ENCODE measurements around the gene ABHD16B.
A peak's percentile ranks its signal among the peaks of the same experiment; 100 is the strongest.
"Not testable (repeated sequence)": the region's sequence is repeated elsewhere in the genome, so short reads cannot be mapped to it uniquely, and the experiment has no call there.

ABHD16B gene

DNA sequence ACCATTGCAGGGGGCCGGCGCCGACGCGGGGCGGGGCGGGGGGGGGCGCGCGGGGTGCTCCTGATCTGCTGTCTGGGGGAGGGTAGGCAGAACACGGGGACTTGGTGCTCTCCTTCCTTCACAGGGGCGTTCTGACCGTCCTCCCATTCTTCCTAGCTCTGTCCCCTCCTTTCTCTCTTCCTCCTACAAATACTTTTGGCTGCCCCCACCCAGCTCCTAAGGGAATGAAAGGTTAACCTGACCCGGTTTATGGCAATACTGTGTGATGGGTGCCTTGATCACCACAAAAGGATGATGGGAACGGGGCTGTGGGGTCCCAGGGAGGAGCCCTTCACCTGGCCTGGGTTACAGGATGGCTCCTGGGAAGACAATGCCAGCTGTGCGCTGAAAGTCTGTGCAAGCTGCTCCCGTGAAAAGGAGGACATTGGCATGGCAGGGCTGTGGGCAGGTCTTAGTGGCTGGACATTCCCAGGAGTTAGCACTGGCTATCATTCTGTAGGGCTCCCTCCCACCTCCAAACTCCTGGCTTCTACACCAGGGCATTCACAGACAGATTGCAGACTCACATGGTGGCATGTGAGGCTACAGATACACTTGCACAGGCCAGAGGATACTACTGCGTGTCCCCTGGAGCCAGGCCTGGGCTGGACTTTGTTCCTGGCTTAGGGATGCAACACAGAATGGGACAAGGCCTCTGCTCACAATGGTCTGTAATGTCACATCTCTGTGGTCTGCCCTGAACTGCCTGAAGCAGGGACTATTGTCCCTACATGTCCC is 1.9 kb downstream of the ABHD16B start:
- TF ChIP-seq, protein P1, sequence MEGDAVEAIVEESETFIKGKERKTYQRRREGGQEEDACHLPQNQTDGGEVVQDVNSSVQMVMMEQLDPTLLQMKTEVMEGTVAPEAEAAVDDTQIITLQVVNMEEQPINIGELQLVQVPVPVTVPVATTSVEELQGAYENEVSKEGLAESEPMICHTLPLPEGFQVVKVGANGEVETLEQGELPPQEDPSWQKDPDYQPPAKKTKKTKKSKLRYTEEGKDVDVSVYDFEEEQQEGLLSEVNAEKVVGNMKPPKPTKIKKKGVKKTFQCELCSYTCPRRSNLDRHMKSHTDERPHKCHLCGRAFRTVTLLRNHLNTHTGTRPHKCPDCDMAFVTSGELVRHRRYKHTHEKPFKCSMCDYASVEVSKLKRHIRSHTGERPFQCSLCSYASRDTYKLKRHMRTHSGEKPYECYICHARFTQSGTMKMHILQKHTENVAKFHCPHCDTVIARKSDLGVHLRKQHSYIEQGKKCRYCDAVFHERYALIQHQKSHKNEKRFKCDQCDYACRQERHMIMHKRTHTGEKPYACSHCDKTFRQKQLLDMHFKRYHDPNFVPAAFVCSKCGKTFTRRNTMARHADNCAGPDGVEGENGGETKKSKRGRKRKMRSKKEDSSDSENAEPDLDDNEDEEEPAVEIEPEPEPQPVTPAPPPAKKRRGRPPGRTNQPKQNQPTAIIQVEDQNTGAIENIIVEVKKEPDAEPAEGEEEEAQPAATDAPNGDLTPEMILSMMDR (IDR thresholded peaks at IDR 0.05; ENCODE audit: low read depth, low read length) = no peak
- H3K4me3 ChIP-seq (ENCODE audit: low read depth, low read length) = peak overlapping the region; percentile 94

DNA sequence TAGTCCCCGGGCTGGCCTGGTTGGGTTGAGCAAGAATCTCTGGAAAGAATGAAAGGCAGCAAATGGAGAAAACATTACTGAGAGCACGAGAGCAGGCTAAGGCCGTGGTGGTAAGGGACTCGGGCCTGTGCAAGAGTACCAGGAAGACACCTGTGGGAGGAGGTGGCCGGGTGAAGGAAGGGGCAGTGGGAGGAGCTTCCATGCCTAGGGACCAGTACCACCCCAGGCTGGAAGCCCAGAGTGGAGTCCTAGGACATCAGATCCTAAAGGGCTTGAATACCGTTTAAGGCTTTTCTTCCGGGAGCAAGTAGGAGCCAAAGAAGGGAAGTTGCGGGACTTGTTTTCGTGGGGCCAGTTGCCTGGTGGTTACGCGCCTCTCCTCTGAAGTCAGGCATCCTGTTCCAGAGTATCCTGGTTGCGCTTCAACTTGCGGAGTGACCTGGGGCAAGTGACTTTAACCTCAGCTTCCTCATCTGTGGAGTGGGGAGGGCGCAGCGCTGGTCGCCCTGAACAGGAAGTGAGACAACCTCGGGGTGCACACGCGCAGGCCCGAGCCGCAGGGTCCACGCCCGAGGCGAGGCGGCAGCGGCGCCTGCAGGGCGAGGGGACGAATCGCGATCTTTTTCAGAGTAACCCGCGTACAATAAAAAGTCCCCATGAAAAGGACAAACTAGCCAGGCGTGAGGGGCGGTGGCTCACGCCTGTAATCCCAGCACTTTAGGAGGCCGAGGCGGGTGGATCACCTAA is 2.7 kb downstream of the ABHD16B start:
- TF ChIP-seq, protein P1 (IDR thresholded peaks at IDR 0.05; ENCODE audit: low read depth, low read length) = peak; percentile 81
- peak overlapping the region; percentile 94 for H3K4me3 ChIP-seq (ENCODE audit: low read depth, low read length)

GRCh38 chr20:63864545-63864977 is 3.3 kb downstream of the ABHD16B start:
- TF ChIP-seq, protein P1 (IDR thresholded peaks at IDR 0.05; ENCODE audit: low read depth, low read length) = no peak

DNA sequence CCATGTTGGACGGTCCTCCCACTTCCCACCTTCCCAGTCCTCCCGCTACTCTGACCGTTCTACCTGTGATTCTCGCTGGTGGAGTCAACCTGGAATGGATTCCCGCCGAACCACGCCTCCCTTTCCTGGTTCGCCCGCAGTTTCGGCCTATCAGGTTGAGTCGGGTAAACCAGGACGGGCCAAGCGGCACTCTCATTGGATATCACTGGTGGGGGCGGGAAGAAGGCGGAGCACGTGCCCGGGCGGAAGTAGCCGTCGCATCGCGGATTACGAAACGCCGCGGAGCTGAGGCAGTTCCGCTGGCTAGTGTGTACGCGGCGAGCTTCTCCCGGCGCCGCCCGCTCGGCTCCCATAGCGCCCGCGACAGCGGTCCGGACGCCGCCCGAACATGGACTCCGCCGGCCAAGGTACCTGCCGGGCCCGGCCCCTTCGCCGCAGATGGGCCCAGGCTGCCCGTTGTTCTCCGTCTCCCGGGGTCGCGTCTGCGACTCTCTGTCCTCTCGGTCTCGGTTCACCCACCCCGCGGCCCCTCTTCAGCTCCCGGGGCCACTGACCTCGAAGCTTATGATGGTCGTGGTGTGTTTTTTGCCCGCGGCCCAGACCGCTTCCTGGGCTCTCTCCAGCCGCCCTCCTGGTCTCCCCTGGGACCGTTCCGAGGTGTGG is 3.8 kb downstream of the ABHD16B start, which contains the start of gene TPD52L2:
TPD52L2 (plus strand) TSS at position 293 of the 663 bp plus-strand sequence; CDS start at position 389, 96 bp downstream.
- H3K4me3 ChIP-seq (ENCODE audit: low read depth, low read length) = peak within 1 kb of the TSS; percentile 94
- TF ChIP-seq, protein P1 (IDR thresholded peaks at IDR 0.05; ENCODE audit: low read depth, low read length) = no peak

More at GRCh38 chr20:63864545-63864977, 3.3 kb downstream of the ABHD16B start:
- peak overlapping the region; percentile 94 for H3K4me3 ChIP-seq (ENCODE audit: low read depth, low read length)

- H3K4me3 ChIP-seq (ENCODE audit: low read depth, low read length) = not testable (repeated sequence)
Measured at GRCh38 chr20:63867042-63867441, 5.7 kb downstream of the ABHD16B start.

DNA sequence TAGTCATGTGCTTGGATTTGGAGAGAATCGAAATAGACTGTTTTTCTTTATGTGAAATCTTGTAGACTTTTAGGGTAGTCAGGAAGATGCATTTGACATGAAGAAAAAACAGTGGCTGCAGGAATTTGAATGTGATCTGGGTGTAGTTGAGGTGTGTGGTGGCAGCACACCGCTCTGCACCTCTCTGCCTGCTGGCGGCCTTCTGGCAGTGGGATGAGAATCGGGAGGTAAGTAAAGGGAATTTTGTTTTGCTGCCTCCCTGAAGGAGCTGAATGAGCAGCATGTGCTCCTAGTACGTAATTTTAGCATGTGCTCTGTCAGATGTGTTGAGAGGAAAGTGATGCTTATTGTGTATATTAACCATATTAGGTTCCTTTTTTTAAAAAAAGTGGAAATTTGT is 7.0 kb downstream of the ABHD16B start:
- H3K4me3 ChIP-seq (ENCODE audit: low read depth, low read length) = no peak overlapping the region
- TF ChIP-seq, protein P1 (IDR thresholded peaks at IDR 0.05; ENCODE audit: low read depth, low read length) = no peak

DNA sequence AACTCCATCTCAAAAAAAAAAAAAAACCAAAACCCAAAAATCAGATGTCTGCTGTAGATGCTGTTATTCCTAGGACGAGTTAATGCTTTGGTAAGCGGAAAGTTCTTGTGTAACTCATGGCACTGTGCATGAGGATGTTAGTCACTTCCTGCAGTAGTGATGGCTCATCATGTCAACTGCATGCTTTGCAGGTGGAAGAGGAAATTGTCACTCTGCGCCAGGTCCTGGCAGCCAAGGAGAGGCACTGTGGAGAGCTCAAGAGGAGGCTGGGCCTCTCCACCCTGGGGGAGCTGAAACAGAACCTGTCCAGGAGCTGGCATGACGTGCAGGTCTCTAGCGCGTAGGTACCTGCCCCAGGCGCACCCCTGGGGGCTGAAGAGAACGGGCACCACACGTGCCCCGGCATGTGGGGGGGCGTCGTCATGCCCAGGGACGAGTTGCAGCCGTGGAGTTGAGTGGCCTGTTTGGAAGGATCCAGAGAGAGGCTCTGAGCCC is 12.2 kb downstream of the ABHD16B start:
- TF ChIP-seq, protein P1 (IDR thresholded peaks at IDR 0.05; ENCODE audit: low read depth, low read length) = no peak
- H3K4me3 ChIP-seq (ENCODE audit: low read depth, low read length) = no peak overlapping the region

- not testable (repeated sequence) for H3K4me3 ChIP-seq (ENCODE audit: low read depth, low read length)
Measured at GRCh38 chr20:63874241-63874640, 12.9 kb downstream of the ABHD16B start.

Measured in WI38 (cell line).